ENCODE results near the gene GDF2. TPM values are rescaled to one million over a fixed set of nuclear protein-coding genes. Genes with fewer than 3 reads are reported as not detected.

Gene GDF2
- total and polyA plus RNA-seq, 2 of the 4 experiments (the other 2 are of a cell fraction): under 0.01 TPM; not detected in 1

DNA sequence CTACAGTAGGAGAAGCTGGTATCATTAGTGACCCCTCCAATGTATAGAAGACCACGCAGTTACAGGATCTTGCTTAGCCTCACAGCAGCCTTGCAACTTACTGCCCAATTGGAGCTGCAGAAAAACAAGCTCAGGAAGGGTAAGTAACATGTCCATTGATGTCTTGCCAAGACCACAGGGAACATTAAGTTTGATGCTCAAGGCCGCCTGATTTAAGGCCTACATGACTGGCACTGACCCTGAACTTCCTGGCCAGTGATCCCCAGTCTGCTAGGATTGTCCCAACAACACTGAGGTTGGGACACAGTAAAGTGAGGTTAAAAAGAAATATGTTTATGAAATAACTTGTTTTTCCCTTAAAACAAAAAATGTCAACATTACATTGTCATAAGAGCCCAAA lies 6.8 kb upstream of the GDF2 start:
- Histone ChIP-seq H3K56ac (ENCODE audit: extremely low read depth, insufficient read depth, low read length) (no peak overlapping the region), H2BK15ac (ENCODE audit: low read depth, low read length) (no peak overlapping the region), H4K20me1 (ENCODE audit: insufficient read depth, low read length) (no peaks in the 10 kb centered on the region), H2AK9ac (replicated peaks; ENCODE audit: low read depth, low read length, poor library complexity) (no peak overlapping the region), H2BK20ac (ENCODE audit: low read depth, low read length) (no peak overlapping the region), H3K9me3 (ENCODE audit: control insufficient read depth, insufficient read depth, low read length) (no peaks in the 10 kb centered on the region), H3K14ac (replicated peaks; ENCODE audit: low read depth, low read length) (no peak overlapping the region), H2BK120ac (ENCODE audit: low read depth, low read length) (no peak overlapping the region), H3K23ac (ENCODE audit: low read depth, low read length) (no peak overlapping the region), H3K9me1 (ENCODE audit: insufficient read depth, low read length) (no peaks in the 10 kb centered on the region), H3K9ac (ENCODE audit: low read depth, low read length) (no peak overlapping the region), H3K4me2 (ENCODE audit: low read depth, low read length) (no peak overlapping the region), H4K5ac (ENCODE audit: low read depth, low read length) (no peak overlapping the region), H3K79me1 (ENCODE audit: low read depth in 1 of 2, low read length in 2 of 2) (no peaks in the 10 kb centered on the region), H3K27me3 (ENCODE audit: control insufficient read depth, insufficient read depth, low read length) (peaks cover 12% of the 10 kb centered on the region), H2BK5ac (ENCODE audit: low read depth, low read length, poor library complexity, severe bottlenecking) (no peak overlapping the region), H3K36me3 (ENCODE audit: control insufficient read depth, insufficient read depth, low read length) (no peaks in the 10 kb centered on the region), H2AK5ac (ENCODE audit: low read depth, low read length) (no peak overlapping the region), H3K4me3 (ENCODE audit: insufficient read depth, low read depth, low read length) (no peak overlapping the region), H2AFZ (replicated peaks; ENCODE audit: low read length, poor library complexity) (no peak overlapping the region), H3K4me1 (ENCODE audit: control insufficient read depth, insufficient read depth, low read length) (no peaks in the 10 kb centered on the region), H4K8ac (ENCODE audit: low read depth in 2 of 2, low read length in 2 of 2) (no peak overlapping the region), H3K18ac (ENCODE audit: low read depth, low read length) (no peak overlapping the region), H3K4ac (ENCODE audit: low read depth, low read length) (no peak overlapping the region), H3K27ac (ENCODE audit: insufficient read depth, low read length) (no peak overlapping the region), H4K91ac (ENCODE audit: insufficient read depth, low read depth, low read length) (no peak overlapping the region)
- no peak for TF ChIP-seq NFE2L2 (IDR thresholded peaks at IDR 0.05; ENCODE audit: low read depth, low read length)
- TF ChIP-seq, protein P1, sequence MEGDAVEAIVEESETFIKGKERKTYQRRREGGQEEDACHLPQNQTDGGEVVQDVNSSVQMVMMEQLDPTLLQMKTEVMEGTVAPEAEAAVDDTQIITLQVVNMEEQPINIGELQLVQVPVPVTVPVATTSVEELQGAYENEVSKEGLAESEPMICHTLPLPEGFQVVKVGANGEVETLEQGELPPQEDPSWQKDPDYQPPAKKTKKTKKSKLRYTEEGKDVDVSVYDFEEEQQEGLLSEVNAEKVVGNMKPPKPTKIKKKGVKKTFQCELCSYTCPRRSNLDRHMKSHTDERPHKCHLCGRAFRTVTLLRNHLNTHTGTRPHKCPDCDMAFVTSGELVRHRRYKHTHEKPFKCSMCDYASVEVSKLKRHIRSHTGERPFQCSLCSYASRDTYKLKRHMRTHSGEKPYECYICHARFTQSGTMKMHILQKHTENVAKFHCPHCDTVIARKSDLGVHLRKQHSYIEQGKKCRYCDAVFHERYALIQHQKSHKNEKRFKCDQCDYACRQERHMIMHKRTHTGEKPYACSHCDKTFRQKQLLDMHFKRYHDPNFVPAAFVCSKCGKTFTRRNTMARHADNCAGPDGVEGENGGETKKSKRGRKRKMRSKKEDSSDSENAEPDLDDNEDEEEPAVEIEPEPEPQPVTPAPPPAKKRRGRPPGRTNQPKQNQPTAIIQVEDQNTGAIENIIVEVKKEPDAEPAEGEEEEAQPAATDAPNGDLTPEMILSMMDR (conservative IDR thresholded peaks at IDR 0.05; ENCODE audit: low read depth, low read length): no peak
- no peak for TF ChIP-seq FOS (IDR thresholded peaks at IDR 0.05; ENCODE audit: low read depth, low read length)
- no peak for TF ChIP-seq CEBPB (IDR thresholded peaks at IDR 0.05; ENCODE audit: low read depth, low read length)
- TF ChIP-seq RAD21 (IDR thresholded peaks at IDR 0.05; ENCODE audit: low read length): no peak
- TF ChIP-seq BHLHE40 (IDR thresholded peaks at IDR 0.05; ENCODE audit: low read depth, low read length): no peak
- no peak for TF ChIP-seq MXI1 (IDR thresholded peaks at IDR 0.05; ENCODE audit: borderline replicate concordance, low read depth, low read length)
- TF ChIP-seq MAZ (IDR thresholded peaks at IDR 0.05; ENCODE audit: borderline replicate concordance, low read depth, low read length): no peak
- no peak for TF ChIP-seq RFX5 (IDR thresholded peaks at IDR 0.05; ENCODE audit: low read depth, low read length)
- TF ChIP-seq CHD1 (IDR thresholded peaks at IDR 0.05; ENCODE audit: low read depth, low read length): no peak
- TF ChIP-seq MAFK (IDR thresholded peaks at IDR 0.05; ENCODE audit: low read depth, low read length): no peak
- no peak for TF ChIP-seq POLR2A (IDR thresholded peaks at IDR 0.05; ENCODE audit: low read depth, low read length)
- TF ChIP-seq RCOR1 (IDR thresholded peaks at IDR 0.05; ENCODE audit: insufficient replicate concordance, low read length): no peak
- TF ChIP-seq, protein P2, sequence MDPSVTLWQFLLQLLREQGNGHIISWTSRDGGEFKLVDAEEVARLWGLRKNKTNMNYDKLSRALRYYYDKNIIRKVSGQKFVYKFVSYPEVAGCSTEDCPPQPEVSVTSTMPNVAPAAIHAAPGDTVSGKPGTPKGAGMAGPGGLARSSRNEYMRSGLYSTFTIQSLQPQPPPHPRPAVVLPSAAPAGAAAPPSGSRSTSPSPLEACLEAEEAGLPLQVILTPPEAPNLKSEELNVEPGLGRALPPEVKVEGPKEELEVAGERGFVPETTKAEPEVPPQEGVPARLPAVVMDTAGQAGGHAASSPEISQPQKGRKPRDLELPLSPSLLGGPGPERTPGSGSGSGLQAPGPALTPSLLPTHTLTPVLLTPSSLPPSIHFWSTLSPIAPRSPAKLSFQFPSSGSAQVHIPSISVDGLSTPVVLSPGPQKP (IDR thresholded peaks at IDR 0.05; ENCODE audit: borderline replicate concordance, low read depth, low read length): no peak
- no peak for TF ChIP-seq SMC3 (IDR thresholded peaks at IDR 0.05; ENCODE audit: low read depth, low read length)
- TF ChIP-seq, protein P3, sequence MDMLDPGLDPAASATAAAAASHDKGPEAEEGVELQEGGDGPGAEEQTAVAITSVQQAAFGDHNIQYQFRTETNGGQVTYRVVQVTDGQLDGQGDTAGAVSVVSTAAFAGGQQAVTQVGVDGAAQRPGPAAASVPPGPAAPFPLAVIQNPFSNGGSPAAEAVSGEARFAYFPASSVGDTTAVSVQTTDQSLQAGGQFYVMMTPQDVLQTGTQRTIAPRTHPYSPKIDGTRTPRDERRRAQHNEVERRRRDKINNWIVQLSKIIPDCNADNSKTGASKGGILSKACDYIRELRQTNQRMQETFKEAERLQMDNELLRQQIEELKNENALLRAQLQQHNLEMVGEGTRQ (IDR thresholded peaks at IDR 0.05; ENCODE audit: low read depth, low read length): no peak
- intact Hi-C loops (cut with micrococcal nuclease) (loop anchor here (10.0 kb wide), 1 partner anchor 321 kb away; no protein-coding TSS in a partner anchor), in situ Hi-C loops (cut with MboI; ENCODE audit: low sequenced_read_pairs) (no loop called here), dilution Hi-C loops (cut with HindIII; ENCODE audit: low sequenced_read_pairs, unreplicated experiment) (no loop called here)
- CTCF ChIA-PET: interaction anchor here (0.9 kb wide), 1 partner anchor 25 kb away, joined by 3 read pairs; no protein-coding TSS in a partner anchor
- POLR2A ChIA-PET (ENCODE audit: unreplicated experiment): interaction anchor here (0.6 kb wide), 1 partner anchor 44 kb away, joined by 3 read pairs; no protein-coding TSS in a partner anchor
- 77% methylated on average over 2 of the region's 2 CpGs; no CpG with 5 or more reads in 1 of the 2 experiments for WGBS, 2 experiments (ENCODE audit: extremely low coverage in 2 of 2, insufficient read length in 1 of 2)
- BruUV-seq (replicated peaks): no TSS peak
- DNase-seq: no peak
- no peak for ATAC-seq (ENCODE audit: low read depth)
